ENCODE results near the gene KIF16B.

- TF ChIP-seq CTCF (IDR thresholded peaks at IDR 0.05), result no peak
- no peak for TF ChIP-seq POLR2A (IDR thresholded peaks at IDR 0.05)
Measured at GRCh38 chr20:16498526-16499253, 74.6 kb downstream of the KIF16B start.

Data from lower leg skin (tissue), 3 donors.